ENCODE results near the gene TRIM41. TPM values are rescaled to one million over a fixed set of nuclear protein-coding genes. Genes with fewer than 3 reads are reported as not detected.

The TRIM41 gene
- total and polyA plus RNA-seq, 2 of the 13 experiments (the other 11 are each of a cell fraction or from before 2014, with no cell fraction given) = 10.2 to 16.7 TPM

DNA sequence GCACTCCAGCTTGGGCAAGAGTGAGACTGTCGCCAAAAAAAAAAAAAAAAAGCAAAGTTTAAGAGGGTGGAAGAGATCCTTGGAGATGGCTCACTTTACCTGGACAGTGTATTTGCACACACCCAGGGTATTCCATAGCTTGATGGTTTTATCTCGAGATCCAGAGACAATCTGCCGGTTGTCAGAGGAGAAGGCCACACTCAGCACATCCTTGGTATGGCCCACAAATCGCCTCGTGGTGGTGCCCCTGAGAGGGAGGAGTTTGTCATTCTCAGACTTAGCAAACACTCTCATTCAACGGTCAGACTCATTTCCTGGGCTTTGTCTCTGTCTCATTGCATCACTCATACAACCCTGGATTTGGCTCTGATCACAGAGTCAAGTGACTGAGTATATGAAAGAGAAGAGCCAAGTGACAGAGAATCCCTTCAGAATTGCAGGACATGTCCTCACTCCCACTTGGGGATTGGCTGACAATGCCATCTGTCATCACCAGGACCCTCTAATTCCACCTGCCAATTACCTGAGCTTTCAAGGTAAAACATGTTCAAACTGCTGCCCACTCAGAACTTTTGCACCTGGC lies 18.4 kb downstream of the TRIM41 start (continued):
- TF ChIP-seq, protein P1, sequence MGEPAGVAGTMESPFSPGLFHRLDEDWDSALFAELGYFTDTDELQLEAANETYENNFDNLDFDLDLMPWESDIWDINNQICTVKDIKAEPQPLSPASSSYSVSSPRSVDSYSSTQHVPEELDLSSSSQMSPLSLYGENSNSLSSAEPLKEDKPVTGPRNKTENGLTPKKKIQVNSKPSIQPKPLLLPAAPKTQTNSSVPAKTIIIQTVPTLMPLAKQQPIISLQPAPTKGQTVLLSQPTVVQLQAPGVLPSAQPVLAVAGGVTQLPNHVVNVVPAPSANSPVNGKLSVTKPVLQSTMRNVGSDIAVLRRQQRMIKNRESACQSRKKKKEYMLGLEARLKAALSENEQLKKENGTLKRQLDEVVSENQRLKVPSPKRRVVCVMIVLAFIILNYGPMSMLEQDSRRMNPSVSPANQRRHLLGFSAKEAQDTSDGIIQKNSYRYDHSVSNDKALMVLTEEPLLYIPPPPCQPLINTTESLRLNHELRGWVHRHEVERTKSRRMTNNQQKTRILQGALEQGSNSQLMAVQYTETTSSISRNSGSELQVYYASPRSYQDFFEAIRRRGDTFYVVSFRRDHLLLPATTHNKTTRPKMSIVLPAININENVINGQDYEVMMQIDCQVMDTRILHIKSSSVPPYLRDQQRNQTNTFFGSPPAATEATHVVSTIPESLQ (CRISPR knock-in tag; conservative IDR thresholded peaks at IDR 0.05) = no peak

DNA sequence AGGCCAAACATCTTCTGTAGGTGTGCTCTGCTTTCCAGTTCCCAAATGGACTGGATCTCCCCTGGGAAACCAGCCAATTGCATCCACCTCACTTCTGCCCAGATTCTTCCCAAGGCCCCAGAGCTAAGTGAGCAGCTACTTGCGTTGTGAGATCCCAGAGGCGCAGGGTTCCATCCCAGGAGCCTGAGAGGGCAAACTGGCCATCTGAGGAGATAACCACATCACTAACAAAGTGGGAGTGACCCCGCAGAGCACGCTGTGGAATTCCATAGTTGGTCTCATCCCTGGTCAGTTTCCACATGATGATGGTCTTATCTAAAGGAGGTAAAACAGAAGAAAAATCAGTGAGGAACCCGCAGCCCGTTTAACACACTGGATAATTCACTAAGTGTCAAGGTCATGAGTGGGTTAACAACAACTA lies 19.0 kb downstream of the TRIM41 start:
- Histone ChIP-seq H3K79me2 (ENCODE audit: insufficient read depth, low read length) (peaks cover 49% of the 10 kb centered on the region), H3K9ac (ENCODE audit: insufficient read depth, low read depth, low read length) (peak overlapping the region; percentile 96), H3K27me3 (ENCODE audit: control insufficient read depth in 1 of 2, insufficient read depth in 2 of 2, low read length in 2 of 2) (no peaks in the 10 kb centered on the region; a peak in 1 of 5 replicates), H3K4me2 (ENCODE audit: low read depth, low read length) (peak overlapping the region; percentile 93), H3K27ac (ENCODE audit: extremely low read length, insufficient read depth, low read length) (peak overlapping the region; percentile 98), H3K9me3 (ENCODE audit: low read length) (no peaks in the 10 kb centered on the region), H3K36me3 (replicated peaks in 1 of 2; ENCODE audit: control insufficient read depth in 1 of 2, insufficient read depth in 2 of 2, low read length in 2 of 2) (peaks cover 19 to 51% of the 10 kb centered on the region in 2 experiments), H2AFZ (ENCODE audit: low read length) (no peak overlapping the region), H3K4me1 (ENCODE audit: insufficient read depth, low read length) (peaks cover 42% of the 10 kb centered on the region), H3K4me3 (replicated peaks in 1 of 3; ENCODE audit: insufficient read depth in 1 of 3, low read depth in 2 of 3, low read length in 3 of 3) (peak overlapping the region; percentile 91 to 94 (median 92)), H4K20me1 (ENCODE audit: insufficient read depth, low read length) (peaks cover 54% of the 10 kb centered on the region)
- ChIA-PET CTCF (ENCODE audit: low intra/inter-chr PET ratio, low total read pairs) (no interaction called here), POLR2A (interaction anchor here (3.2 to 8.4 kb wide), 4 partner anchors 8 to 52 kb away, joined by 13 to 102 read pairs (median 56); partner anchors contain the start of genes TRIM41 and TRIM52)
- WGBS (ENCODE audit: low lambda C conversion rate) = 21% methylated on average over 6 of the region's 6 CpGs
- no peak for ATAC-seq
- no peak for DNase-seq (ENCODE audit: low spot score)
- intact Hi-C loops (cut with micrococcal nuclease; ENCODE audit: unreplicated experiment) = no loop called here
- no peak for FAIRE-seq
- no TSS peak for BruUV-seq (replicated peaks)
- in situ Hi-C loops (cut with HindIII; ENCODE audit: extremely low pct_ligation_motif_present, low pct_unique_long_range_greater_than_20kb) = no loop called here
- TF ChIP-seq, protein P2, sequence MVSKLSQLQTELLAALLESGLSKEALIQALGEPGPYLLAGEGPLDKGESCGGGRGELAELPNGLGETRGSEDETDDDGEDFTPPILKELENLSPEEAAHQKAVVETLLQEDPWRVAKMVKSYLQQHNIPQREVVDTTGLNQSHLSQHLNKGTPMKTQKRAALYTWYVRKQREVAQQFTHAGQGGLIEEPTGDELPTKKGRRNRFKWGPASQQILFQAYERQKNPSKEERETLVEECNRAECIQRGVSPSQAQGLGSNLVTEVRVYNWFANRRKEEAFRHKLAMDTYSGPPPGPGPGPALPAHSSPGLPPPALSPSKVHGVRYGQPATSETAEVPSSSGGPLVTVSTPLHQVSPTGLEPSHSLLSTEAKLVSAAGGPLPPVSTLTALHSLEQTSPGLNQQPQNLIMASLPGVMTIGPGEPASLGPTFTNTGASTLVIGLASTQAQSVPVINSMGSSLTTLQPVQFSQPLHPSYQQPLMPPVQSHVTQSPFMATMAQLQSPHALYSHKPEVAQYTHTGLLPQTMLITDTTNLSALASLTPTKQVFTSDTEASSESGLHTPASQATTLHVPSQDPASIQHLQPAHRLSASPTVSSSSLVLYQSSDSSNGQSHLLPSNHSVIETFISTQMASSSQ (IDR thresholded peaks at IDR 0.05; ENCODE audit: low read depth) = no peak
- TF ChIP-seq, protein P2 (CRISPR knock-in tag; IDR thresholded peaks at IDR 0.05; ENCODE audit: borderline replicate concordance) = 0 out of 2 replicates have a peak, but pooled peaks have one; percentile 8
- TF ChIP-seq CCAR2 (optimal IDR thresholded peaks at IDR 0.05; ENCODE audit: low read depth, low read length) (peak; percentile 37), TAF15 (IDR thresholded peaks at IDR 0.05; ENCODE audit: low read depth, low read length, poor library complexity, severe bottlenecking) (no peak), NR2C2 (CRISPR knock-in tag; IDR thresholded peaks at IDR 0.05; ENCODE audit: borderline replicate concordance) (0 out of 2 replicates have a peak, but pooled peaks have one; percentile 7)
- TF ChIP-seq, protein P3, sequence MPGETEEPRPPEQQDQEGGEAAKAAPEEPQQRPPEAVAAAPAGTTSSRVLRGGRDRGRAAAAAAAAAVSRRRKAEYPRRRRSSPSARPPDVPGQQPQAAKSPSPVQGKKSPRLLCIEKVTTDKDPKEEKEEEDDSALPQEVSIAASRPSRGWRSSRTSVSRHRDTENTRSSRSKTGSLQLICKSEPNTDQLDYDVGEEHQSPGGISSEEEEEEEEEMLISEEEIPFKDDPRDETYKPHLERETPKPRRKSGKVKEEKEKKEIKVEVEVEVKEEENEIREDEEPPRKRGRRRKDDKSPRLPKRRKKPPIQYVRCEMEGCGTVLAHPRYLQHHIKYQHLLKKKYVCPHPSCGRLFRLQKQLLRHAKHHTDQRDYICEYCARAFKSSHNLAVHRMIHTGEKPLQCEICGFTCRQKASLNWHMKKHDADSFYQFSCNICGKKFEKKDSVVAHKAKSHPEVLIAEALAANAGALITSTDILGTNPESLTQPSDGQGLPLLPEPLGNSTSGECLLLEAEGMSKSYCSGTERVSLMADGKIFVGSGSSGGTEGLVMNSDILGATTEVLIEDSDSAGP (CRISPR knock-in tag; IDR thresholded peaks at IDR 0.05; ENCODE audit: borderline replicate concordance) = no peak
- TF ChIP-seq, protein P4, sequence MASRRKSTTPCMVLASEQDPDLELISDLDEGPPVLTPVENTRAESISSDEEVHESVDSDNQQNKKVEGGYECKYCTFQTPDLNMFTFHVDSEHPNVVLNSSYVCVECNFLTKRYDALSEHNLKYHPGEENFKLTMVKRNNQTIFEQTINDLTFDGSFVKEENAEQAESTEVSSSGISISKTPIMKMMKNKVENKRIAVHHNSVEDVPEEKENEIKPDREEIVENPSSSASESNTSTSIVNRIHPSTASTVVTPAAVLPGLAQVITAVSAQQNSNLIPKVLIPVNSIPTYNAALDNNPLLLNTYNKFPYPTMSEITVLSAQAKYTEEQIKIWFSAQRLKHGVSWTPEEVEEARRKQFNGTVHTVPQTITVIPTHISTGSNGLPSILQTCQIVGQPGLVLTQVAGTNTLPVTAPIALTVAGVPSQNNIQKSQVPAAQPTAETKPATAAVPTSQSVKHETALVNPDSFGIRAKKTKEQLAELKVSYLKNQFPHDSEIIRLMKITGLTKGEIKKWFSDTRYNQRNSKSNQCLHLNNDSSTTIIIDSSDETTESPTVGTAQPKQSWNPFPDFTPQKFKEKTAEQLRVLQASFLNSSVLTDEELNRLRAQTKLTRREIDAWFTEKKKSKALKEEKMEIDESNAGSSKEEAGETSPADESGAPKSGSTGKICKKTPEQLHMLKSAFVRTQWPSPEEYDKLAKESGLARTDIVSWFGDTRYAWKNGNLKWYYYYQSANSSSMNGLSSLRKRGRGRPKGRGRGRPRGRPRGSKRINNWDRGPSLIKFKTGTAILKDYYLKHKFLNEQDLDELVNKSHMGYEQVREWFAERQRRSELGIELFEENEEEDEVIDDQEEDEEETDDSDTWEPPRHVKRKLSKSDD (CRISPR knock-in tag; IDR thresholded peaks at IDR 0.05; ENCODE audit: low read depth) = no peak
